ENCODE data around the gene ZFPL1. TPM values are rescaled to one million over a fixed set of nuclear protein-coding genes. Genes with fewer than 3 reads are reported as not detected.
A peak's percentile ranks its signal among the peaks of the same experiment; 100 is the strongest.

Gene ZFPL1
- total and polyA plus RNA-seq, 9 of the 15 experiments (the other 6 are each of a cell fraction or from before 2014, with no cell fraction given) = 3.7 to 37.5 (median 22.7) TPM

GRCh38 chr11:65111744-65112545 lies 27.9 kb downstream of the ZFPL1 start, which contains the start of gene TM7SF2 (continued):
- TF ChIP-seq THRB (CRISPR knock-in tag; conservative IDR thresholded peaks at IDR 0.05) = peak; percentile 76; the same call in 1 of the 2 replicates
- no peak for TF ChIP-seq SLC30A9 (CRISPR knock-in tag; IDR thresholded peaks at IDR 0.05)
- TF ChIP-seq ZBTB12 (CRISPR knock-in tag; IDR thresholded peaks at IDR 0.05) = no peak
- peak in 1 of 2 experiments; percentile 43 for TF ChIP-seq E2F6 (IDR thresholded peaks at IDR 0.05; ENCODE audit: borderline replicate concordance in 1 of 2, extremely low read depth in 1 of 2, insufficient read depth in 1 of 2, insufficient read length in 1 of 2, low read depth in 1 of 2, low read length in 1 of 2, poor library complexity in 1 of 2, severe bottlenecking in 1 of 2)
- TF ChIP-seq ATF4 (CRISPR knock-in tag; IDR thresholded peaks at IDR 0.05) = no peak
- no peak for TF ChIP-seq SMARCB1 (IDR thresholded peaks at IDR 0.05; ENCODE audit: insufficient read length, low read depth)
- no peak for TF ChIP-seq CHD7 (IDR thresholded peaks at IDR 0.05; ENCODE audit: low read depth, low read length)
- TF ChIP-seq RFX7 (CRISPR knock-in tag; IDR thresholded peaks at IDR 0.05) = no peak
- TF ChIP-seq MTA2 (IDR thresholded peaks at IDR 0.05; ENCODE audit: low read depth) = no peak
- TF ChIP-seq ARID2 (IDR thresholded peaks at IDR 0.05) = no peak

Data from K562 (cell line).